ENCODE measurements around the gene PHF2.

The PHF2 gene

GRCh38 chr9:93630806-93631411 is 54.5 kb downstream of the PHF2 start:
- DNase-seq (ENCODE audit: low spot score): no peak

DNA sequence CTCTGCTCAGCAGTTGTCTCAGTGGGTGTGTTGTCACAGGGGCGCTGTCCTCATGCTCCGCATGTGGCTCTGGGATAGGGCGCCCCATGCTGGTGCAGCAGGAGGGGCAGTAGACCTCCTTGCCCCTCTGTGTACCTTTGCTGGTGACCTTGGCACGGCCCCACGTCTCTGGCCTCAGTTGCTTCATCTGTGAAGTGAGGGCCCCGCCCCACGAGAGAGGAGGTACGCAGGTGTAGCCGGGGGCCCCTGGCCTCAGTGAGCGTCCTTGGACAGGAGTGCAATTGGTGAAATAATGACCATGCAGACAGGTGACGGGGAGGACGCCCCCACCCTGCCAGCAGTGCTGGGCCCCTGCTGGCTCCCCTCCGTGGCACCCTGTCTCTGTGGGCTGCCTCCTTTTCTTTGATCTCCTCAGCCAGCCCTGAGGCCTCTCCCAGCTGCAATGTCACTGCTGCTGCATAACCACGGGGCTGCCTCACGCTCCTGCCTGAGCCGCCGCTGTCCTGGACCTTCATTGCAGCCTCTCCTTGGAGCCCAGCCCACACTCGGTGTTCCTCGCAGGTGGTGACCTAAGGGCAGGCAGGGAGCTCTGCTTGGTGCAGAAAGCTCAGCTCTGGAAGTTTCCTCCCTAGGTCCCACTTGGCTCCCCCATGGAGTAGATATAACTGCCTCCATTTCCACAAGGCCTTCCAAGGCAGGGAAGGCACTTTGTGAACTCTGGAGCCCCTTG is 57.3 kb downstream of the PHF2 start:
- DNase-seq (ENCODE audit: low spot score): no peak

- DNase-seq (ENCODE audit: low spot score): no peak
These were observed 58.2 kb downstream of the PHF2 start for GRCh38 chr9:93634311-93635185.

DNA sequence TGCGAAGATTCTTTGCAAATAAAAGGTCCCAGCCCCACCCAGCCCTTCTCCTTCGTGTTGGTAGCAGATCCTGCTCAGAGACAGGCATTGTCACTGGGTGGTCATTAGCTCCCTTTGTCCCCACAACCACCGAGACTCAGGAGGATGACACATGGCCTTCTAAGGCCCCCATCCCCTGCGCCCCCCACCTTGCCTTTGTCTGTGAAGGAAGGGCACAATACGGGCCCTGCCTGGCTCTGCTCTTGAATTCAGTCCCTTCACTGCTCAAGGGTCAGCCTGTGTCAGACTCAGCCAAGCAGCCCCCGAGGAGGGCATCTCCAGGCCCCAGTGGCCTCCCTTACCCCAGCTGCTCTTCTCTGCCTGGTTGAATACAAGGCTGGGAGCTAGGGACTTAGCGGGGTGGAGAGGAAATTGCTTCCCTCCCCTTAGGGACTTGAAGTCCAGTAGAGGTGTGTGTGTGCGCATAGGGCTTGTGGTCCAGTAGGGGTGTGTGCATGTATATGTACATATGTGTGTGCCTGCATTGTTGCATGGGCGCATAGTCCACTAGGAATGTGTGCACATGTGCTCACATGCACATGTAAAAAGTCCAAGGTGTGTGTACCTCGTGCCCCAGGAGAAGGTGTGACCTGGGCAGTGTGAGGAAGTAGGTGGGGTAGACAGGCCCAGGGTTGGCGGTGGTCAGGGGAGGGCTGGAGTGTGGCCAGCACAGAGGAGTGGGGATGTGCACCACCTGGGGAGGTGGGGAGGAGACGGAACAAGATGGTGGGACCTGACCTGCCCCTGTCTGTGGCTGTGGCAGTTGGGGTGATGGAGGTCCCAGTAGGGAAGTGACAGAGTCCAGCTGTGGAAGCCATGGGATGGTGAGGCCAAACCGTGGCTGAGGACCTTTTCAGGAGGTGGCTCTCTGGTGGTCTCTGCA is 59.1 kb downstream of the PHF2 start:
- no peak for DNase-seq (ENCODE audit: low spot score)

- DNase-seq (ENCODE audit: low spot score): no peak
These were observed 59.8 kb downstream of the PHF2 start for GRCh38 chr9:93636172-93636661.

GRCh38 chr9:93636667-93637066 is 60.3 kb downstream of the PHF2 start:
- DNase-seq (ENCODE audit: low spot score): no peak

DNA sequence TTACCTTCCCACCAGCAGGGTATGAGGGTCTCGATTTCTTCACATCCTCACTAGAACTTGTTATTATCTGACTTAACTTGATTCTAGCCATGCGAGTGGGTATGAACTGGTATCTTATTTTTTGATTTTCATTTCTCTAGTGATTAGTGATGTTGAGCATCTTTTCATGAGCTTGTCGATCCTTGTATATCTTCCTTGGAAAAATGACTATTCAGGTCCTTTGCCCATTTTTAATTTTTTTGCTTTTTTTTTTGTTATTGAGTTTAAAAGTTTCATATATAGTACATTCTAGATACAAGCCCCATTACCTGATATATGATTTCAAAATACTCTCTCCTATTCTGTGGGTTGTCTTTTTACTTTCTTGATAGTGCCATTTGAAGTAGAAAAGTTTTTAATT is 61.5 kb downstream of the PHF2 start:
- no peak for DNase-seq (ENCODE audit: low spot score)

- DNase-seq (ENCODE audit: low spot score): no peak
These were observed 63.6 kb downstream of the PHF2 start for GRCh38 chr9:93640027-93640426.

GRCh38 chr9:93642961-93643360 is 66.6 kb downstream of the PHF2 start:
- peak; percentile 80 for DNase-seq (ENCODE audit: low spot score)

DNA sequence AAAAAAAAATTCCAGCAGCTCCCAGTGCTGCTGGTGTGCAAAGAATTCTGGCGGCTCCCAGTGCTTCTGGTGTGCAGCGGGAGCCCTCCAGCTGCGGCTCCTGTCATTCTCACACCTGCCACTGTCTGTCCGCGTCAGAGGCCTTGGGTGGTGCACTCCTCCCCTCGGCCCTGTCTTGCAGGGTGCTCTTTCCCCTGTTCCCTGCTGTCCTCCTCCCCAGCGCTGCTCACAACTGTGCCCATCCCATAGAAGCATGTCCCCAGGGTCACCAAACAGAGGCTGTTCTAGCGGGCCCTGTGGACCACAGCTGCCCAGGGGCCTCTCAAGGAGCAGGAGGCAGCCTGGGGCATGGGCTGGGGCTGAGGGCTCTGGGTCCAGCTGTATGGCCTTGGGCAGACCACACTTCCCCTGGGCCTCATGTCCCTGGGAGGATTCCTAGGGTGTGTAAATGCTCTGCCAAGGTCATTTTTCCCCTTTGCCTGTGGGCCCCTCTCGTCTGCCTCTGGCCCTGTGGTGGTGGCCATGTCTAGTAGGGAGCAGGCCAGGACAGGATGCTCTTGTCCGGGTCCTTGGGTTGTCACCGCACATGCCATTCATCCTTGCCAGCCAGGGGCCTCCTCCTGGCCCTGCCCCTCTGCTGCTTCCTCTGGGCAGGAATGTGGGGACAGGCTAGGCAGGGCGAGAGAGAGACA is 68.2 kb downstream of the PHF2 start:
- no peak for DNase-seq (ENCODE audit: low spot score)

GRCh38 chr9:93645149-93645889 is 68.9 kb downstream of the PHF2 start:
- no peak for DNase-seq (ENCODE audit: low spot score)

DNA sequence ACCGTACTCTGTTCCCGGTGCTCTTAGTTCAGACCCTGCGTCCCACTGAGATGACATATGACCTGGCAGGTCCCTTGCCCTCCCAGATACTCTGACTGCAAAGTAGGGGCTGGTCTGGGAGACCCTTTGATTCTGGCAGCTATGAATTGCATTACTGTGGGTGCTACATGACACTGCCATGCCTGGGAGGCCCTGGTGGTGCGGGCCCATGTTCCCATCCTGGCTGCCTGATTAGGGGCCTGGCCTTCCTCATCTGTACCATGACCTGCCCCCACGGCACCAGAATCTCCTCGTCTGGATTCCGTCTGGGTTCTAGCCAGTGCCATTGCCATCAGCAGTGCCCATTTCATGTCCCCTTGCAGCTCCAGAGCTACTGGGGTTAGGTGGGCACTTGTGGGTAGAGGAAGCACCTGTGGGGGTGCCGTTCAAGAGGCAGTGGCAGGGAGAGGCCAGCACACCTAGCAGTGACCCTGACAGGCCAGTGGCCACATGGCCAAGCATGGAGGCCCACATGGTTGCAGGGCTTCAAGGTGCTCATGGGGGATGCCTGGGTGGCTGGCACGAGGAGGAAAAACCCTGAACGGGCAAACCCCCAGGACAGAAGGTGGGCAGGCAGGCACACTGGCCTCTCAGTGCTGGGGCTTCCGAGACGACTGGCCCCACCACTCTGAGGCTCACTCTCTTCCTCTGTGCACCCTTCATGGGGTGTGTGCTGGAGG is 69.7 kb downstream of the PHF2 start:
- DNase-seq (ENCODE audit: low spot score): no peak

DNA sequence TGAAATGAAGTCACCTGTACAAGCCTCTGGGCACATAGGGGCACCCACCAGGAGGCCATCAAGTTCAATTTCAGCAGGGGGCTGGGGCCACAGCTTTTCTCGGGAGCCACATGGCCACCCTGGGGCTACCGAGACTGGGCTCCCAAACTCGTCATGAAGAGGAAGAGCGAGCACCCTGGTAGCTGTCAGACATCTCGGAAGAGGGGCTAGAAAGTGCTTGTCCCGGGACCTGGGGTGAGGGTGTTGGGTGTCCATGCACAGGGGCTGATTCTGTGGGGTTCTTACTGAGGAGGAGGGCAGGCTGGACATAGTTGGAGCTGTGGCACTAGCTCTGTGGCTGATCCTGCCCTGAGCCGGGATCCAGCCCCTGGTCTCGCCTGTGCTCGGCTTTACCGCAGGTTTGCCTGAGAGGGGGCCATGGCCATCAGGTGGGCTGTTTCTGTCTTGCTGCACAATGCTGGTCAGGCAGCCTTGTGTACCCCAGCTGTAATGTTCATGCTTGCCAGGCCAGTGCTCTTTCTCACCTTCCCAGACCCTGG is 70.3 kb downstream of the PHF2 start:
- DNase-seq (ENCODE audit: low spot score): no peak

DNA sequence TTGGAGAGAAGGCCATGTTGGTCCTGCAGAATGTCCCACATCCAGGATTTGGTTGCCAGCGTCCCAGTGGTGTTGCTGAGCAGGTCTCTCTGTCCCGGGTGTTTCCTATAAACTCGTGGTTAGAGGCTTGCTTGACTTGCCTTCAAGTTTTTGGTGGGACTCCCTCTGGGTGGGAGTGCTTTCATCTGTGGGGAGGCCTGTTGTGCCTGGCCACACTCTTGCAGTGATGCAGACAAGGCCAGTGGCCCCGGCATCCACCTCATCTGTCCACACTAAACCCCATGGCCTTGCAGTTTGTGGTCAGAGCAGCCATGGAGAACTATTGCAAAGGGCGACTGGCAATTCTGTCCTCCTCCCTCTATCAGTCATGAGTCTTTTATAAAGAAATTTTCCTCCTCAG is 71.8 kb downstream of the PHF2 start:
- no peak for DNase-seq (ENCODE audit: low spot score)

DNA sequence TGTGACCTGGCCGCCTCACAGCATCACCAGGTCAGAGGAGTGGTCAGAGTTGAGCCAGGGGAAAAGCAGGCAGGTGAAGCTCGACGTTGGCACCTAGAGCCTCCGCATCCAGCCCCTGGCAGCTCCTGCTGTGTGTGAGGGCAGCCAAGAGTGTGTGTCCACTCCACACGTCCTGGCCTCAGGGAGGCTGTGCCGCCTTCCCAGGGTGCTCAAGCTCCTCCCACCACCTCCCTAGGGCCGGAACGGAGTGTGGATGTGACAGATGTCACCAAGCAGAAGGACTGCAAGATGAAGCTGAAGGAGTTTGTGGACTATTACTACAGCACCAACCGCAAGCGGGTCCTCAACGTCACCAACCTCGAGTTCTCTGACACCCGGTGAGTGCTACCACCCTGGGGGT is 72.5 kb downstream of the PHF2 start:
- DNase-seq (ENCODE audit: low spot score): no peak

GRCh38 chr9:93649610-93650261 is 73.4 kb downstream of the PHF2 start:
- DNase-seq (ENCODE audit: low spot score): no peak

DNA sequence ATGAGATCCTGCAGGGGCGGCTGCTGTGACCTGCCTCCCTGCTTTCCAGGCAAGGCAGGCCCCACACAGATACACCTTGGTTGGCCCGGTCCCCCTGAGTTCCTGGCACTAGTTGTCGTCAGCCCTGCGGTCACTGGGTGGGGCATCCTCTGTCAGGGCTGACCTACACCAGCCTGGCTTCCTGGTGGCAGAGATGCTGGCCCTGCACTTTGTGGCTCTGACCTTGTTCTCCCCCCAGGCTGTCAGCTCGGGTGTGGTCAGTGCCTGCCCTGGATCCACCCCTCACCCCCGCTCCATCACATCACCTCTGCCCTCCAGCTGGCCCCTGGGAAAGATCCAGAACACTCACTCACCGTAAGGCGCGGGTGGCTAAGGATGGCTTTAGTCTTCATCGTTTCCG is 74.1 kb downstream of the PHF2 start:
- no peak for DNase-seq (ENCODE audit: low spot score)

DNA sequence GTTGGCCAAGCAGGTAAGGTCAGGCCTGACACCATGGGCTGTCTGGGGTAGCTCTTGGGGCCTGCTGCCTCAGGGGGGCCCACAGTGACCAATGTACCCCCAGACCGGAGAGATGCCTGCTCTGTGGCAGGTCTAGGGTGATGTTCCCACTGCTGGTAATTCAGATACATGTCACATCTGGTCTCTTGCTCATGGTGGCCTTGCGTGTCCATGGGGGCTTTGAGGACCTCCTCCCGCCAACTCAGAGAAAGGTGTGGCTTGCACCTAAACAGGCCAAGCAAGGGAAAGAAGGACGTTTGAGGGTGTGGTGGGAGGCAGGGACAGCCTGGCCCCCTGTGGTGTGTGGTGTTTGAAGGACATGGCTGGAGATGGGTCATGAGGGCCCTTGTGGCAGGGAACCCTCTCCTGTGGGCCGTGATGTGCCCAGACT is 75.2 kb downstream of the PHF2 start:
- DNase-seq (ENCODE audit: low spot score): no peak
